Measurements from ENCODE around the gene CDC123.

DNA sequence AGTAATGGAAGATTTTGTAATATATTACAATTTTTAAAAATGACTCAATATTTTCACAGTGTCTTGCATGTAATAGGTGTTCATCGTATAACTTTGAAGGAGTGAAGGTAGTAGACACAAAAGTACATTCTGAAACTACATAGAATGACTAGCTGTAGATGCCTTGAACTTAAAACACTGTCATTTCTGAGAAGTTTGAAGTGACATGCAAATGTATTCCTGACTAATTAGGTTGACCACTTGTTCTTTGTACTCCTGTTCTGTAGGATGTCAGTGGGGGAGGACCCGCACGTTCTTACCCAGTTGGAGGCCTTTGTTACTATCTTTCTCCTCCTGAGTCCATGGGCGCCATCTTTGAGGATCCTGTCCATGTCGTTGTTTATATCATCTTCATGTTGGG, 35.3 kb upstream of the CDC123 start:
- TF ChIP-seq ZFP30 (CRISPR knock-in tag; IDR thresholded peaks at IDR 0.05) (no peak), ZFP3 (CRISPR knock-in tag; IDR thresholded peaks at IDR 0.05) (no peak), PATZ1 (CRISPR knock-in tag; IDR thresholded peaks at IDR 0.05; ENCODE audit: borderline replicate concordance) (no peak)

Data from SK-N-SH treated with all-trans-retinoic acid at 6 μM for 48 hours (cell line).